ENCODE results near the gene C17orf107. TPM values are rescaled to one million over a fixed set of nuclear protein-coding genes. Genes with fewer than 3 reads are reported as not detected.

C17orf107 gene
- 0.50 and 0.80 TPM in 2 replicates for total RNA-seq

GRCh38 chr17:4899341-4900230, at the start of gene C17orf107:
Gene C17orf107, plus strand, starts transcription at chr17:4899536. Its CDS starts 227 bp downstream, at chr17:4899763.

DNA sequence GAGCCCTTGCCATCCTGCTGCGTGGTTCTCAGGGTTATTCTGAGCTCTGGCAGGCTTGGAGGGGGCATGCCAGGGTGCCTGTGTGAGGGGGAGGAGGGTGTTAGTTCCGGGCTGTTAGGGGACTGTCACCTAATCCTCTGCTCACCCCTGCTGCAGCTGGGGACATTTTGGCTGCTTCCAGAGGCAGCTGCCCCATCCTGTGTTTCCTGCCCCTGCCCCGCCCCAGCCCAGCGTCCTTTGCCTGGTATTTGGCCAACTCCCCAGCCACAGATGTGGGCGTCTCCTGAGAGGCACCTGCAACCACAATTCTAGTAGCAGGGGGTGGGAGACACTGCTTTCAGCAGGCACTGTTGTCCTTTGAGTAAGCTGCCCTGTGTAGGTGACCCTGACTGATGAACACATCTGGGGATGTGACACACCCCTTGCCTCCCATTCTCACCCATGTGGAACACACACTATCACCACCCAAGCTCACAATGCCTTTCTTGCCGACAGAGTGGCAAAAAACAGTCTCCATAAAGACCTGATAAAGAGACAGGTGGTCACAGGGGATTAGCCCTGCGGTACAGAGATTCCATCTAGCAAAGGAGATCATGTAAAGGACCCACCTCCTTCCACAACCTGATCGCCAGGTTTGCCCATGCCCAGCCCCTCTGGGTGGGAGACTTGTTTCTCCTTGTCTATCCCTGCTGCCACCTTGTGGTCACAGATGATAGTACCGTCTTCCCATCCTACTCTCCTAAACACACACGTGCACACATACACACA, 3.9 kb downstream of the C17orf107 start, which contains the start of gene CHRNE:
TSS of gene CHRNE (minus strand) at position 48 of the 768 bp plus-strand sequence. CDS start at position 13, 35 bp downstream.

GRCh38 chr17:4931963-4932362, 32.6 kb downstream of the C17orf107 start, which contains the start of gene GP1BA:
Gene GP1BA, plus strand, starts transcription at chr17:4932277. Its CDS starts 328 bp downstream, at chr17:4932605.

DNA sequence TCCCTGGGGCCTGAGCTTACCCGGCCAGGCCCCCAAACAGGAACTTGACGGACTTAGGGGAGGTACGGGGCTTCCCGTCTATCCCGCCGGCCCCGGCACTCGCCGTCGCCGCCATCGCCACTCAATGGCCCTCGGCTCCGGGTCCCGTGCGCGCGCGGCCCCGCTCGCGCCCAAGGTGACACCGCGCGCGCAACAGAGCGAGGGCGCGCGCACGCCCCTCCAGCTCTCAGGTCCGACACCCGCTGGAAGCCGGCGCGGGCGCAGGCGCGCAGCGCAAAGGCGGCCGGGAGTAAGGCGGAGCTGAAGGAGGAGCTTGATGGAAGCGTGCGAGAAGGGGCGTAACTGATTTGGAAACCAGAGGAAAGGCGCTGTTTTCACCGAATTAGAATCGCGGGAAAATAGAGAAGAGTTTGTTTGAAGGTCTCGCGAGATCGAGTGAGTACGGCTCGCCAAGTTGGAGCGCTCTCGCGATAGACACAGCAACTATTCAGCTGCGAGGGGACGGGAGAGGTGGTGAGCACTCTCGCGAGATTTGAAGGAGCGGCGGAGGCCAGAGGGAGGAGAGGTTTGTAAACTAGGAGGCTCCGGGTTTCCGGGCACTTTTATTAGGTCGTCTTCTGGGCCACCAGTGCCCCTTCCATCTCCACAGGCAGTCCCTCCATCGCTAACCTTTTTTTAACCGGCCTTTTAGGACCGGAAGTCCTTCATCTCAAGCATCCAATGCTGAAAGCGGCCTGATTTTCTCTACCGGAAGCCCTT, 40.6 kb downstream of the C17orf107 start, which contains the start of the genes RNF167 and SLC25A11:
TSS of gene RNF167 (plus strand) at position 473 of the 759 bp plus-strand sequence. CDS start 642 bp downstream, outside the sequence.
TSS of gene SLC25A11 (minus strand) at position 251 of the 759 bp plus-strand sequence. CDS start at position 115, 136 bp downstream.

GRCh38 chr17:4948166-4948930, 49.0 kb downstream of the C17orf107 start, which contains the start of gene PFN1:
Gene PFN1, minus strand, starts transcription at chr17:4948530. Its CDS starts 136 bp downstream, at chr17:4948394.

GRCh38 chr17:4950746-4951204, 51.4 kb downstream of the C17orf107 start, which contains the start of gene ENO3:
Gene ENO3, plus strand, starts transcription at chr17:4951119. Its CDS starts 711 bp downstream, at chr17:4951830.

Other genes starting within 250 kb of the C17orf107 start
- 23.3 and 40.8 TPM in 2 replicates for gene PELP1, start 195.4 kb upstream of the C17orf107 start, total RNA-seq
- 18.4 and 20.7 TPM in 2 replicates for gene ARRB2, start 188.9 kb upstream of the C17orf107 start, total RNA-seq
- gene MED11, start 168.1 kb upstream of the C17orf107 start, total RNA-seq = 12.0 and 14.9 TPM in 2 replicates
- 0.27 TPM in 1 of 2 replicates, not detected in the other for gene ZMYND15, start 159.7 kb upstream of the C17orf107 start, total RNA-seq
- 2.8 and 5.6 TPM in 2 replicates for gene CXCL16, start 159.6 kb upstream of the C17orf107 start, total RNA-seq
- gene TM4SF5, start 127.7 kb upstream of the C17orf107 start, total RNA-seq = not detected in 2 replicates
- gene VMO1, start 113.2 kb upstream of the C17orf107 start, total RNA-seq = 0.57 and 0.93 TPM in 2 replicates
- gene GLTPD2, start 110.6 kb upstream of the C17orf107 start, total RNA-seq = not detected in 2 replicates
- 140 and 154 TPM in 2 replicates for gene PSMB6, start 103.4 kb upstream of the C17orf107 start, total RNA-seq
- gene PLD2, start 92.4 kb upstream of the C17orf107 start, total RNA-seq = 27.9 and 28.6 TPM in 2 replicates
- gene MINK1, start 66.2 kb upstream of the C17orf107 start, total RNA-seq = 41.5 and 49.9 TPM in 2 replicates
- gene CHRNE, start 3.6 kb downstream of the C17orf107 start, total RNA-seq = 0.13 and 0.43 TPM in 2 replicates
- not detected in 2 replicates for gene GP1BA, start 32.7 kb downstream of the C17orf107 start, total RNA-seq
- gene SLC25A11, start 40.5 kb downstream of the C17orf107 start, total RNA-seq = 43.7 and 45.5 TPM in 2 replicates
- gene RNF167, start 40.7 kb downstream of the C17orf107 start, total RNA-seq = 25.3 and 26.6 TPM in 2 replicates
- gene PFN1, start 49.0 kb downstream of the C17orf107 start, total RNA-seq = 587 and 743 TPM in 2 replicates
- 1.6 and 2.4 TPM in 2 replicates for gene ENO3, start 51.6 kb downstream of the C17orf107 start, total RNA-seq
- gene SPAG7, start 68.3 kb downstream of the C17orf107 start, total RNA-seq = 33.9 and 43.0 TPM in 2 replicates
- 14.4 and 18.5 TPM in 2 replicates for gene CAMTA2, start 88.1 kb downstream of the C17orf107 start, total RNA-seq
- 0.22 and 0.27 TPM in 2 replicates for gene INCA1, start 98.0 kb downstream of the C17orf107 start, total RNA-seq
- 86.4 and 132 TPM in 2 replicates for gene KIF1C, start 98.4 kb downstream of the C17orf107 start, total RNA-seq
- 0.07 TPM in 1 of 2 replicates, not detected in the other for gene SLC52A1, start 135.9 kb downstream of the C17orf107 start, total RNA-seq
- 1.7 and 2.4 TPM in 2 replicates for gene ZFP3, start 178.9 kb downstream of the C17orf107 start, total RNA-seq
- 6.7 and 7.7 TPM in 2 replicates for gene ZNF232, start 212.3 kb downstream of the C17orf107 start, total RNA-seq
- gene USP6, start 216.5 kb downstream of the C17orf107 start, total RNA-seq = under 0.01 TPM in 1 of 2 replicates, not detected in the other

All from thoracic aorta endothelial cell (primary cell).